K562 (cell line): ENCODE results near the gene CD6. TPM values are rescaled to one million over a fixed set of nuclear protein-coding genes. Genes with fewer than 3 reads are reported as not detected.

Source experiments
- MAFK ChIP-seq: IDR thresholded peaks from 2 replicates; pipeline ENCODE4 v1.6.1; 2011; ENCODE audit warnings: low read length, improper control_type of control experiment
- RB1 ChIP-seq: fragments of 450-650 bp; IDR thresholded peaks from 2 replicates; pipeline ENCODE4 v1.6.1; 2017; ENCODE audit warnings: low read depth, mild to moderate bottlenecking
- RFX7 ChIP-seq: fragments of 250-450 bp; sonication (Bioruptor Pico); IDR thresholded peaks from 2 replicates; pipeline ENCODE4 v1.5.1; 2021; ENCODE audit warnings: mild to moderate bottlenecking
- SMC3 ChIP-seq: conservative IDR thresholded peaks from 2 replicates; pipeline ENCODE4 v1.6.1; 2011; ENCODE audit warnings: low read depth, low read length, improper control_type of control experiment; ENCODE audit not compliant: insufficient read depth
- SP1 ChIP-seq: sonication (generic); formaldehyde crosslinking; IDR thresholded peaks from 2 replicates; pipeline ENCODE4 v1.8.1; 2022; ENCODE audit warnings: mild to moderate bottlenecking, missing genetic modification reagents
- STAG1 ChIP-seq: sonication (generic); formaldehyde crosslinking; IDR thresholded peaks from 2 replicates; pipeline ENCODE4 v1.5.0; 2020; ENCODE audit warnings: missing genetic modification reagents, borderline replicate concordance
- TARDBP ChIP-seq: fragments of 450-650 bp; IDR thresholded peaks from 2 replicates; pipeline ENCODE4 v1.6.1; 2016
- TBP ChIP-seq: optimal IDR thresholded peaks from 2 replicates; pipeline ENCODE3; 2011; ENCODE audit warnings: low read depth, low read length, improper control_type of control experiment
- TCF3 ChIP-seq: sonication (generic); formaldehyde crosslinking; IDR thresholded peaks from 2 replicates; pipeline ENCODE4 v1.4.0; 2020; ENCODE audit warnings: mild to moderate bottlenecking, missing genetic modification reagents
- TCFL5 ChIP-seq: fragments of 250-450 bp; sonication (Bioruptor Pico); conservative IDR thresholded peaks from 2 replicates; pipeline ENCODE4 v1.6.1; 2021; ENCODE audit warnings: mild to moderate bottlenecking, moderate library complexity, matching md5 sums
- ZNF121 ChIP-seq: sonication (generic); formaldehyde crosslinking; conservative IDR thresholded peaks from 2 replicates; pipeline ENCODE4 v1.8.0; 2022; ENCODE audit warnings: missing genetic modification reagents
- ZNF41 ChIP-seq: fragments of 250-450 bp; sonication (Bioruptor Pico); conservative IDR thresholded peaks from 2 replicates; pipeline ENCODE4 v1.4.0; 2020; ENCODE audit warnings: mild to moderate bottlenecking
- polyA plus RNA-seq, 8 experiments: library from polyadenylated mRNA; depleted of rRNA in 4 of 8; stranded (reverse) in 5 of 8; unstranded in 3 of 8; fragments of >200 nt; fragmentation: Nextera tagmentation in 2 of 8; fragmentation: Illumina TruSeq in 1 of 8; extraction: Ambion mirVana in 2 of 8; extraction: Trizol in 1 of 8; gene quantifications; 2 replicates each; pipeline versions ENCODE4 v1.2.1 to v1.2.3, GENCODE V29; 2011 to 2014; ENCODE audit warnings: inconsistent platforms in 1 of 8, missing spikeins in 1 of 8
- total RNA-seq, 7 experiments: library from RNA; depleted of rRNA in 6 of 7; stranded (reverse); fragments of >200 nt in 6 of 7; fragmentation: Illumina TruSeq in 2 of 7; extraction: Trizol in 2 of 7; gene quantifications; 2 replicates each; pipeline versions ENCODE4 v1.2.1 to v1.2.3, GENCODE V29; 2011 to 2021; ENCODE audit warnings: low replicate concordance in 1 of 7
- TF ChIP-seq, protein P1 (sequence below): sonication (generic); formaldehyde crosslinking; IDR thresholded peaks from 2 replicates; pipeline ENCODE4 v1.8.0; 2023; ENCODE audit warnings: missing genetic modification reagents, mild to moderate bottlenecking, borderline replicate concordance
- TF ChIP-seq, protein P2 (sequence below), 3 experiments: IDR thresholded peaks in 2 of 3; conservative IDR thresholded peaks in 1 of 3; 2 replicates each; pipeline ENCODE4 v1.5.1; 2011 to 2012; ENCODE audit warnings: low read length in 3 of 3, mild to moderate bottlenecking in 3 of 3, control low read depth in 2 of 3, improper control_type of control experiment in 1 of 3, inconsistent platforms in 1 of 3, low read depth in 1 of 3, mixed read lengths in 1 of 3, moderate library complexity in 1 of 3; ENCODE audit not compliant: insufficient read depth in 2 of 3

CD6 gene
- total and polyA plus RNA-seq, 9 of the 15 experiments (the other 6 are each of a cell fraction or from before 2014, with no cell fraction given), result 0.84 TPM; not detected in 8

DNA sequence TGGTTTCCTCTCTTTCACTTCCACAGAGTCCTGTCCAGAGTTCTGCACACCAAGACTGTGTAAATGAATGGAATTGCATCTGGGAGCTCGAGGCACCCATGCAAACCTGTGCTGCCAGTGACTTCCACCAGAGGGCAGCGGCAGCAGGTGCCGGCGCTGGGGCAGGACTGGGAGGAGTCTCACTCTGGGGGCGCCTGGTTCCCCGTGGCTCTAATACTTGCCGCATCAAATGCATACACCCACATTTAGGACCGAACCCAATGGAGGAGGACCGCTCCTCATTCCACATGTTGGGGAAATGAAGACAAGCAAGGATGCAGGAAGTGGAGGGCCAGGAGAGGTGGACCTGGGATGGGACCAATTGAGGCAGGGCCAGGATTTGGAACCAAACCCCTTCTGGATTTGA, 1.1 kb upstream of the CD6 start (continued):
- TF ChIP-seq, protein P1, sequence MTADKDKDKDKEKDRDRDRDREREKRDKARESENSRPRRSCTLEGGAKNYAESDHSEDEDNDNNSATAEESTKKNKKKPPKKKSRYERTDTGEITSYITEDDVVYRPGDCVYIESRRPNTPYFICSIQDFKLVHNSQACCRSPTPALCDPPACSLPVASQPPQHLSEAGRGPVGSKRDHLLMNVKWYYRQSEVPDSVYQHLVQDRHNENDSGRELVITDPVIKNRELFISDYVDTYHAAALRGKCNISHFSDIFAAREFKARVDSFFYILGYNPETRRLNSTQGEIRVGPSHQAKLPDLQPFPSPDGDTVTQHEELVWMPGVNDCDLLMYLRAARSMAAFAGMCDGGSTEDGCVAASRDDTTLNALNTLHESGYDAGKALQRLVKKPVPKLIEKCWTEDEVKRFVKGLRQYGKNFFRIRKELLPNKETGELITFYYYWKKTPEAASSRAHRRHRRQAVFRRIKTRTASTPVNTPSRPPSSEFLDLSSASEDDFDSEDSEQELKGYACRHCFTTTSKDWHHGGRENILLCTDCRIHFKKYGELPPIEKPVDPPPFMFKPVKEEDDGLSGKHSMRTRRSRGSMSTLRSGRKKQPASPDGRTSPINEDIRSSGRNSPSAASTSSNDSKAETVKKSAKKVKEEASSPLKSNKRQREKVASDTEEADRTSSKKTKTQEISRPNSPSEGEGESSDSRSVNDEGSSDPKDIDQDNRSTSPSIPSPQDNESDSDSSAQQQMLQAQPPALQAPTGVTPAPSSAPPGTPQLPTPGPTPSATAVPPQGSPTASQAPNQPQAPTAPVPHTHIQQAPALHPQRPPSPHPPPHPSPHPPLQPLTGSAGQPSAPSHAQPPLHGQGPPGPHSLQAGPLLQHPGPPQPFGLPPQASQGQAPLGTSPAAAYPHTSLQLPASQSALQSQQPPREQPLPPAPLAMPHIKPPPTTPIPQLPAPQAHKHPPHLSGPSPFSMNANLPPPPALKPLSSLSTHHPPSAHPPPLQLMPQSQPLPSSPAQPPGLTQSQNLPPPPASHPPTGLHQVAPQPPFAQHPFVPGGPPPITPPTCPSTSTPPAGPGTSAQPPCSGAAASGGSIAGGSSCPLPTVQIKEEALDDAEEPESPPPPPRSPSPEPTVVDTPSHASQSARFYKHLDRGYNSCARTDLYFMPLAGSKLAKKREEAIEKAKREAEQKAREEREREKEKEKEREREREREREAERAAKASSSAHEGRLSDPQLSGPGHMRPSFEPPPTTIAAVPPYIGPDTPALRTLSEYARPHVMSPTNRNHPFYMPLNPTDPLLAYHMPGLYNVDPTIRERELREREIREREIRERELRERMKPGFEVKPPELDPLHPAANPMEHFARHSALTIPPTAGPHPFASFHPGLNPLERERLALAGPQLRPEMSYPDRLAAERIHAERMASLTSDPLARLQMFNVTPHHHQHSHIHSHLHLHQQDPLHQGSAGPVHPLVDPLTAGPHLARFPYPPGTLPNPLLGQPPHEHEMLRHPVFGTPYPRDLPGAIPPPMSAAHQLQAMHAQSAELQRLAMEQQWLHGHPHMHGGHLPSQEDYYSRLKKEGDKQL (CRISPR knock-in tag), result no peak
- TF ChIP-seq ZNF121 (CRISPR knock-in tag) (no peak), TBP (no peak), TARDBP (no peak), STAG1 (peak; percentile 51; the same call in 1 of the 2 replicates), TCF3 (CRISPR knock-in tag) (no peak), SMC3 (peak; percentile 79), MAFK (no peak), RB1 (0 out of 2 replicates have a peak, but pooled peaks have one; percentile 32), RFX7 (CRISPR knock-in tag) (no peak), TCFL5 (CRISPR knock-in tag) (no peak), SP1 (no peak), ZNF41 (no peak)
- TF ChIP-seq, protein P2, sequence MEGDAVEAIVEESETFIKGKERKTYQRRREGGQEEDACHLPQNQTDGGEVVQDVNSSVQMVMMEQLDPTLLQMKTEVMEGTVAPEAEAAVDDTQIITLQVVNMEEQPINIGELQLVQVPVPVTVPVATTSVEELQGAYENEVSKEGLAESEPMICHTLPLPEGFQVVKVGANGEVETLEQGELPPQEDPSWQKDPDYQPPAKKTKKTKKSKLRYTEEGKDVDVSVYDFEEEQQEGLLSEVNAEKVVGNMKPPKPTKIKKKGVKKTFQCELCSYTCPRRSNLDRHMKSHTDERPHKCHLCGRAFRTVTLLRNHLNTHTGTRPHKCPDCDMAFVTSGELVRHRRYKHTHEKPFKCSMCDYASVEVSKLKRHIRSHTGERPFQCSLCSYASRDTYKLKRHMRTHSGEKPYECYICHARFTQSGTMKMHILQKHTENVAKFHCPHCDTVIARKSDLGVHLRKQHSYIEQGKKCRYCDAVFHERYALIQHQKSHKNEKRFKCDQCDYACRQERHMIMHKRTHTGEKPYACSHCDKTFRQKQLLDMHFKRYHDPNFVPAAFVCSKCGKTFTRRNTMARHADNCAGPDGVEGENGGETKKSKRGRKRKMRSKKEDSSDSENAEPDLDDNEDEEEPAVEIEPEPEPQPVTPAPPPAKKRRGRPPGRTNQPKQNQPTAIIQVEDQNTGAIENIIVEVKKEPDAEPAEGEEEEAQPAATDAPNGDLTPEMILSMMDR (IDR thresholded peaks at IDR 0.05 in 2 of 3, conservative IDR thresholded peaks at IDR 0.05 in 1 of 3; ENCODE audit: insufficient read depth in 2 of 3, low read depth in 1 of 3, low read length in 3 of 3), result peak; percentile 79 to 91 (median 88)
- TF ChIP-seq, all 486 proteins: peak for 8
